Measurements from ENCODE around the gene FABP1.

FABP1 gene

GRCh38 chr2:88127888-88128653 is at the start of gene FABP1:
Gene FABP1, minus strand, starts transcription at chr2:88128062. Its CDS starts 45 bp downstream, at chr2:88128017.
- DNase-seq = no peak

- no peak for DNase-seq
Measured at GRCh38 chr2:88177556-88177955, 49.7 kb upstream of the FABP1 start.

DNA sequence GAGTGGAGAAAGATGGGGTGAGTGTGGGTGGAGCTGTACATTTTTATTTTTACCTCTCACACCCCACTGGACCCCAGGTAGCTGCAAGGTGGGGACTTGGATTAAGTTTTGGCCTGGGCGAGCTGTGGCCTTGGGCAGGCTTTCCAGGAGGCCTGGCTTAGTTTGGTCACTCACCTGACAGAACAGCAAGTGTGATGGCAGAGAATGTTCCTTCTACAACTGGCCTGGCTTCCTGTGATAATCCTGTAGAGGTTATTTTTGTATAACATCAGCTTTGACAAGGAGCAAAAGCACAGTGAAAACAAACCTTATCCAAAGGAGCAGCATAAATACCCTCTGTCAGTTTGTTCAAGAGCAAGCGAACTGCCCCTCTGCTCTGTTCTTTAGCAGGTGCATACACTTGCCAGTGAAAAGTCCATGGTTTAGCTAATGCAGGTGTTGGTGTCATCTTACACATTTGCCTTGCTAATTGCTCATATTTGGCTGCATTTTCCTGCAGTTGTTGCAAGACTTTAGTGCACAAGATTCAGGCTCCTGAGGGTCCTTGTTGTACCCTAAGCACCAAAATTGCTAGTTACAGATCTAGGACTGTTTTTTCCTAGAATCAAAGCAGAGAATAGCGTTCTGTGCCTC is 48.6 kb upstream of the FABP1 start:
- no peak for DNase-seq

GRCh38 chr2:88172882-88173281 is 45.0 kb upstream of the FABP1 start:
- DNase-seq = no peak

- DNase-seq = no peak
Measured at GRCh38 chr2:88171966-88172365, 44.1 kb upstream of the FABP1 start.

DNA sequence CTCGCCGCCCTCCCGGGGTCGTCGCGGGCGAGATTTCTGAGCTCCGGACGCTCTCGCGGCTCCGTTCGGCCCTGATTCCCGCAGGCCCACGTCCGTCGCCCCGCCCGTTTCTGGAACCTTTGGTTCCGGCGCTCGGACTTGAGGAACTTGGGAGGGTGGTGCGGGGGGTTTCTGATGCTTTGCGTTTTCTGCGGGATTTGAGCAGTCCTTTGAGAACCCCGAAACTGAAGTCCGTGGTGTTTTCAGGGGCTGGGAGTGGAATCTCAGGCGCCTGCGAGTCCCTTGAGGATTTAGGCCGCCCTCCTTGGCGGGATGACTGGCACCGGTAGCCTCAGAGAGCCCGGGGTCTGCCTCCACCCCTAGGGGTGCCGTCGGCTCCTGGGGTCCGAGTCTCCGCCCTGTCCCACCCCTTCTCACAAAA is 42.6 kb upstream of the FABP1 start:
- no peak for DNase-seq

- DNase-seq = no peak
Measured at GRCh38 chr2:88168386-88168785, 40.5 kb upstream of the FABP1 start.

DNA sequence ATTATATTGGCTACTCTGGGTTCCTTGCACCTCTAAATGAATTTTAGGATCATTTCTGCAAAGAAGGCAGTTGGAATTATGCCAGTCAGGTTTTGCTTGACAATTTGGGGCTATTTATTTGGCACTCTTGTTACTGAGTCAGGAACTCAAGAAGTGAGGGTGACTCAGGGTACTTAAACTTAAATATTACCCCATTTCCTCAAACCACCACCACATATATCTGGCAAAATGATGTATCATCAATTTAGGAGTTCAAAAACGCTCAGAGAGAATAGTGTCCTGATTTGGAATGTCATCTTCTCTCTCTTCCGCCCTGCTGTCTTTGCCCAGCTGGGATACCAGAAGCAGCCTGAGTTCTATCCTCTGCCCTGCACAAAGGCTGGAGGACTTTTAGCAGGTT is 39.9 kb upstream of the FABP1 start:
- no peak for DNase-seq

DNA sequence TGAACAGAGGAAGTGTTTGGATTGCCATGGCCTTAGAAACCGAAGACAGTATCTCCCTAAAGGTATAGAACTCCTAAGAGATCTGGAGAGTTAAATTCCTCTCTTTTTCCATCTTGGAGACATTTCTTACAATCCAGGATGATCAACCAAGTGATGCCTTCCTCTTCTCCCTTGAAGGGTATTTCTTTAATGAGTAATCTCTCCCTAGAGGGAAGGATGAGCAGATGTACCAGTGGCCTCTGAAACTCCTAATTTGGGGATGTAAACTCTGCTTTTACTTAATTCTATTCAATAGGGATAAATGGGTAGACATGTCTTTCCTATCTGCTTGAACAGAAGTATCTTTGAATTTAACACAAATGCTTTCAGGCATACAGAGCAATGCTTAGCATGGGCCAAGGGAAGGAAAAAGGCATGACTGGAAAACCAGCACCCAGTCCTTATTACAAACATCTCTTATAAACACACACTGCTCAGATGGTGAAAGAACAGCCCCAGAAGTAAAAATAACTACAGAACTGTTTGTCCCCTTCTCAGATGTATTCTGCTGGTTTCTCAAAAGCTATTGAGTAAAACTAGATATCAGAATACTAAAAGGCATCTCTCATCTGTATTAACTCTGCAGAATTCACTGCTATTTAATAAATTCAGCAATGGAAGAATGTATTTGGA is 37.6 kb upstream of the FABP1 start:
- no peak for DNase-seq

- DNase-seq = no peak
Measured at GRCh38 chr2:88161446-88162244, 33.8 kb upstream of the FABP1 start.

DNA sequence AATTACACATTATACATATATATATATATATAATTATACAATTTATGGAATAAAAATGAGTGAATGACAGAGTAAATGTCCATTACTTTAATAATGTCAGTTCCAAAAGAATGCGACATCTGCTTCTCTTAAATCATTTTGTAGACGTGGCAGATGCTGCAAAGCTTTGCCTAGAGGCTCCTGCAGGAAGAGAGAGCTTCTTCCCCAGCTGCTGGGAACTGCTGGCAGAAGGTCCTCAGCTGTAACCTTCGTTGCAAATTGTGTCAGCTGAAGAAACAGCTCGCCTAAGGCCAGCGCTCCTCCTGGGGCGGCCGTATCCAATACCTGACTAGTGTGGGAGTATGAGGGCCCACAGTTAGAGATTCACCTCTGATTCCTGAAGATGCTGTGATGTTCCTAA is 32.7 kb upstream of the FABP1 start:
- DNase-seq = no peak

- no peak for DNase-seq
Measured at GRCh38 chr2:88159955-88160415, 32.1 kb upstream of the FABP1 start.

DNA sequence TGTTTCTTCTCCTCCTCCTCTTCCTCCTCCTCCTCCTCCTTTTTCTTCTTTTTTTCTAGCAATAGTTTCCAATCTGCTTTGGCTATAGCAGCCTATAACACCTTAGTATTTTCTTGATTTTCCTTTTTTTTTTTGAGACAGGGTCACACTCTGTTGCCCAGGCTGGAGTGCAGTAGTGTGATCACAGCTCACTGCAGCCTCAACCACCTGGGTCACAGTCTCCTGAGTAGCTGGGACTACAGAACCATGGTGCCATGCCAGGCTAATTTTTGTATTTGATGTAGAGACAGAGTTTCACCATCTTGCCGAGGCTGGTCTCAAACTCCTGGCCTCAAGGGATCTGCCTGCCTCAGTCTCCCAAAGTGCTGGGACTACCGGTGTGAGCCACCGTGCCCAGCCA is 31.6 kb upstream of the FABP1 start:
- DNase-seq = no peak

DNA sequence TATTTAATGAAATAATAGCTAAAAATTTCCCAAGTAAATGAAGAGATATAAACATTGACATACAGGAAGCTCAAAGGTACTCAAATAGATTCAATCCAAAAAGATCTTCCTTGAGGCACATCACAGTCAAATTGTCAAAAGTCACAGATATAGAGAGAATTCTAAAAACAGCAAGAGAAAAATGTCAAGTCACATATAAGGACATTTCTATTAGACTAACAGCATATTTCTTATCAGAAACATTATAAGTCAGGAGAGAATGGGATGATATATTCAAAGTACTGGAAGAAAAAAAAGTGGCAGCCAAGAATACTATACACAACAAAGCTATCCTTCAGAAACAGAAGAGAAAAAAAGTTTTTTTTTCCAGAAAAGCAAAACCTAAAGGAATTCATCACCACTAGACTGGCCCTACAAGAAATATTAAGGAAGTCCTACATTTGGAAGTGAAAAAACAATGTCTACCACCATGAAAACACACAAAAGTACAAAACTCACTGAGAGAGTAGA is 21.1 kb upstream of the FABP1 start:
- DNase-seq = no peak

DNA sequence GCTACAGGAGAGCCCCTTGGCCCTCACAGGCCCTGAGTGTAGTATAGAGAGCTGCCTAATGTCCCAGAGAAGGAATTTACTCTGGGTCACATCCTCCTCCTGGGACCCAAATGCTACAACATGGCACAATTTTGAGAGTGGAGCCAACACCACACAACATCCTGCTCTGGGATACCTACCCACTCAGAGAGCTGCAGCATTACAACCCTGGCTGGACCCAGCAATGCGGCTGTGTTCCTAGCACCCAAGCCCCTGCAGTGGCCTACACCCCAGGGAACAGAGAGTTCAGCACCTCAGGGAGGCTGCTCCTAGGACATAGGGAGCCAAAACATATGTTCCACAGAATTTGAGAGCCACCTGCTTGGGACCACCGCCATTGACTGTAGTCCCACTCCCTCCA is 19.3 kb upstream of the FABP1 start:
- no peak for DNase-seq

DNA sequence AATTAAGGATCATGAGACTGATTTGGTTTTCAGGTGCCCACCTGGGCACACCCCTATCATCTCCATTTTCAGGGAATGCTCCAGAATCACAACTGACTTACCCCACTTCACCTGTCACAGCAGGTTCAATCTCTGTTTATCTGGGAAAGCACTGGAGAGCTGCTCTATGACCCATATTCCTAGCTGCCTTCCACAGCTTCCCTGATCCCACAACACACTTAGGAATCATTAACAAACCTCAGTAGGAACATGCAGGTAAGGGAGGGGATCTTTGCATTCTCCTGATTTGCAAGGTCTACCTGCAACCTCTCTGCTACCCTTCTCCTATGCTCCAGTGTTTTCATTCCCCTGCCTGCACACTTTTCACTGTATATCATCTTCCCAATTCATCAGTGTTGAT is 18.7 kb upstream of the FABP1 start:
- DNase-seq = no peak

- DNase-seq = no peak
Measured at GRCh38 chr2:88144914-88145497, 17.1 kb upstream of the FABP1 start.

DNA sequence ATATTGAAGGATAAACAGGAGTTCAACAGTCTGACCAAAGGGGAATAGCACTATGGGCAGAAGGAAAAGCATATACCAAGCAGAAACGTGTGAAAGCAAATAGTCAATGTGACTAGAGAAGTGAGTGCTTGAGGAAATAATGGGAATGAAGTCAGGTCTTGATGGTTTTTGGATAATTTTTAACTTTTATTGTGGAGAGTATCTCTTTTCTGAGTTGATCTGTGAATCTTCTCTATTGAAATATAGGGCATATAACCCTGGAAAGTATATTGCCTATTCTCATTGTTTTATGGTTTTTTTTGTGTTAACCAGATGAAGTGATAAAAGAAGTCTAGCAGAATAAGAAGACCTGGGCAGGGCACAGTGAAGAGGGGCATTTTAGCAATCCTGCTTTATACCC is 16.4 kb upstream of the FABP1 start:
- DNase-seq = no peak

DNA sequence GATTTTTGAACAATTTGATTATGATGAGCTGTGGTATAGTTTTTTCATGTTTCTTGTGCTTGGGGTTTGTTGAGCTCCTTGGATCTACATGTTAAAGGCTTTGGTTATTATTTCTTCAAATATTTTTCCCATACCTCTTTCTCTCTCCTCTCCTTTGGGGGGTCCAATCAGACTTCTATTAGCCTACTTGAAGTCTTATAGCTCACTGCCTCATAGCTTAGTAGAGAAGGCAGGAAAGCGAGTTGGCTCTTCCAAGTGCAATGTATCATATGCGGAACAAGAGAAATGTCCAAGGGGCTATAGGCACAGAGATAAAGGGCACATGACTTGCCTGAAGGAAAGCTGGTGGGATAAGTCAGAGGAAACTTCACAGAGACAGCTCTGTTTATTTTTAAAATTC is 14.1 kb upstream of the FABP1 start:
- DNase-seq = no peak

DNA sequence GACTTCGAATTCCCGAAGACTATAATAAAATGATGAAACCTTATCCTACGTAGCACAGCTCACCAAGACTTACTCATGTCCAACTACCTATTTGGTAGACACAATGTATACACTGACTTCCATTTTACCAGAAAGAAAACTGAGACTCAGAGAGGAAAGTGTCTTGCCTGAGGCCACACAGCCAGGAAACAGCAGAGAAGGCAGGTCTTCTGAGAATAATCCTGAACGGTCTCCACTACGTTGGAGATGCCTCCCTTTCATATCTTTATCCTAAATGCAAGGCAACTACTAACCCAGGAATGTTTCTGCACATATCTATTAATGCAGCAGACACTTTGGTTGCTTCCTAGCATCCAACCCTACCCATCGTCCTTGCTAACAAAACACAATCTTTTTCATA is 11.9 kb upstream of the FABP1 start:
- no peak for DNase-seq

DNA sequence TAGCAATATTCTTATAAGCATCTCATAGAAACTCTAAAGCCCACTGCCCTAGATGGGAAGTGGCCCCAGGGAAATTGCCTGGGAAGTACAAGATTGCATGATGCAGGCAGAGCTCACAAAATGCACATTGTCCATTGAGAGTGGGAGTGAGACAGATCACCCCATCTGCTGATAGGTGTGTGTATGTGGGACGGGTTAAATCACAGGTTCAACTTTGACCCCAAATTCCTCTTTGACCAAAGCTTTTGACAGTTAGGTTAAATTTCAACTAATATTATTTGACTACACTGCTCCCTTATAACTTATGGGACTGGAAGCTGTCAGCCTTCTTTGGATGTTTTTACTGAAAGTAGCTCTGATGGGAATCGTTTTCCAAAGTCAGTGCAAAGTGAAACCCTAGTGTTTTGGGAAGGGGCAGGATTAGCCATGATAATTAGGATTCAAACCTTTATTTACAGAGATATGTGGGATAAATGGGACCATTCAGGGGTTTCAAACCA is 11.4 kb upstream of the FABP1 start:
- no peak for DNase-seq

DNA sequence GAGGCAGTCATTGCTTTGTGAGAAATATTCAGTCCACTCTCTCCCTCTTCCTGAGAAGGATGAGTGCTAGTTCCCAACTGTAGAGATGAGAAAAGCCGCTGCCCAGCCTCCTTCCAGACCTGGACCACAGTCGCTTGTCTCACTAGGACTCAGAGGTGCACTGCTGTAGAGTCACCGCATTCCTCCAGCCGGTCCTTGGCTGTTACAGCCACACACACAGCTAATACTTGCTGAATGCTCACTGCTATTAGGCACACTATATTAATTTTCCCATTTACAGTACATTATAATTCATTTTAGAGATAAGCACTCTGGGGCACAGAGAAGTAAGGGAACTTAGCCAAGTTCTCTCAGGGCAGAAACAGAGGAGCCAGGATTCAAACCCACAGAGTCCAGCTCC is 10.0 kb upstream of the FABP1 start:
- no peak for DNase-seq
